SK-N-SH (cell line): ENCODE results near the gene HLA-DPB1. TPM values are rescaled to one million over a fixed set of nuclear protein-coding genes. Genes with fewer than 3 reads are reported as not detected.

Experiments
- CTCF ChIA-PET: fragments of 300-600, 350-600 bp; formaldehyde crosslinking; extraction: SDS; loops from one replicate; lab custom pipeline; 2021; lab: Yijun Ruan, JAX
- POLR2A ChIA-PET: fragments of 350-600 bp; sonication (Branson Sonifier 250); formaldehyde crosslinking; extraction: SDS; loops from one replicate; lab custom pipeline; 2020; ENCODE audit warnings: antibody characterized with exemption, inconsistent platforms; lab: Yijun Ruan, JAX
- DNase-seq: peaks from one replicate; pipeline ENCODE4 v3.0.0; 2012
- H2AFZ ChIP-seq: fragments of 200-600 bp; sonication (generic); 2 replicates; pipeline ENCODE4 v1.8.1; 2016; ENCODE audit warnings: antibody characterized with exemption, mild to moderate bottlenecking, low read depth
- H3F3A ChIP-seq: fragments of 200-600 bp; sonication (generic); replicated peaks from 2 replicates; pipeline ENCODE3; 2016; ENCODE audit warnings: antibody characterized with exemption, mild to moderate bottlenecking; ENCODE audit not compliant: insufficient read depth
- H3K27ac ChIP-seq, 2 experiments: fragments of 200-500 bp in 1 of 2; fragments of 200-600 bp in 1 of 2; sonication (Bioruptor generic) in 1 of 2; sonication (generic), shearing (Covaris generic) in 1 of 2; 2 replicates each; pipeline versions ENCODE4 v1.5.1 to v1.6.1; 2014 to 2016; ENCODE audit warnings: low read depth in 2 of 2, inconsistent platforms in 1 of 2, low read length in 1 of 2, mild to moderate bottlenecking in 1 of 2, mixed read lengths in 1 of 2
- H3K27me3 ChIP-seq: fragments of 200-600 bp; sonication (generic), shearing (Covaris generic); 2 replicates; pipeline ENCODE4 v1.6.1; 2016; ENCODE audit warnings: mixed run types; ENCODE audit not compliant: insufficient read depth
- H3K36me3 ChIP-seq, 2 experiments: fragments of 200-500 bp in 1 of 2; fragments of 200-600 bp in 1 of 2; sonication (Bioruptor generic) in 1 of 2; sonication (generic) in 1 of 2; replicated peaks in 1 of 2; 2 replicates each; pipeline versions ENCODE3 to v1.5.1; 2014 to 2016; ENCODE audit warnings: low read length in 1 of 2, mild to moderate bottlenecking in 1 of 2; ENCODE audit not compliant: insufficient read depth in 2 of 2, control insufficient read depth in 1 of 2
- H3K4me1 ChIP-seq, 2 experiments: fragments of 200-500 bp in 1 of 2; fragments of 200-600 bp in 1 of 2; sonication (Bioruptor generic) in 1 of 2; sonication (generic), shearing (Covaris generic) in 1 of 2; 2 replicates each; pipeline versions ENCODE4 v1.5.1 to v1.6.1; 2014 to 2016; ENCODE audit warnings: low read depth in 1 of 2, low read length in 1 of 2, mixed run types in 1 of 2; ENCODE audit not compliant: insufficient read depth in 2 of 2, control insufficient read depth in 1 of 2
- H3K4me2 ChIP-seq: fragments of 200-600 bp; sonication (generic), shearing (Covaris generic); 2 replicates; pipeline ENCODE4 v1.6.1; 2017; ENCODE audit warnings: mixed run types
- H3K4me3 ChIP-seq, 2 experiments: fragments of 200-500 bp in 1 of 2; fragments of 200-600 bp in 1 of 2; sonication (Bioruptor generic) in 1 of 2; sonication (generic), shearing (Covaris generic) in 1 of 2; 2 replicates each; pipeline versions ENCODE4 v1.5.1 to v1.8.1; 2014 to 2016; ENCODE audit warnings: low read depth in 2 of 2, inconsistent platforms in 1 of 2, low read length in 1 of 2, mild to moderate bottlenecking in 1 of 2, mixed read lengths in 1 of 2, moderate library complexity in 1 of 2
- H3K79me2 ChIP-seq: fragments of 200-600 bp; sonication (generic); 2 replicates; pipeline ENCODE4 v1.8.1; 2017; ENCODE audit warnings: mild to moderate bottlenecking; ENCODE audit not compliant: insufficient read depth
- H3K9ac ChIP-seq: fragments of 200-600 bp; sonication (generic); 2 replicates; pipeline ENCODE4 v1.6.1; 2017; ENCODE audit warnings: mixed run types
- H3K9me2 ChIP-seq: fragments of 200-600 bp; sonication (generic); 2 replicates; pipeline ENCODE4 v1.6.1; 2017; ENCODE audit warnings: mixed run types
- H3K9me3 ChIP-seq: fragments of 200-600 bp; sonication (generic); 2 replicates; pipeline ENCODE4 v1.6.1; 2017; ENCODE audit warnings: mixed run types, mild to moderate bottlenecking, moderate library complexity
- H4K20me1 ChIP-seq: fragments of 200-600 bp; sonication (generic); 2 replicates; pipeline ENCODE4 v1.6.1; 2017; ENCODE audit warnings: mild to moderate bottlenecking, mixed run types; ENCODE audit not compliant: insufficient read depth
- ELF1 ChIP-seq: IDR thresholded peaks from 2 replicates; pipeline ENCODE4 v1.4.0; 2012
- EP300 ChIP-seq, 2 experiments: IDR thresholded peaks; 2 replicates each; pipeline versions ENCODE4 v1.4.0 to v1.6.1; 2012; ENCODE audit warnings: borderline replicate concordance in 1 of 2, low read depth in 1 of 2, low read length in 1 of 2
- EZH2phosphoT487 ChIP-seq: fragments of 200-600 bp; sonication (generic); IDR thresholded peaks from 2 replicates; pipeline ENCODE4 v1.6.1; 2017; ENCODE audit warnings: low read depth, mixed run types, mild to moderate bottlenecking, antibody characterized with exemption, moderate library complexity, borderline replicate concordance
- FOSL2 ChIP-seq: IDR thresholded peaks from 2 replicates; pipeline ENCODE4 v1.4.0; 2012; ENCODE audit warnings: low read depth, mild to moderate bottlenecking, moderate library complexity, borderline replicate concordance
- NFIC ChIP-seq: IDR thresholded peaks from 2 replicates; pipeline ENCODE4 v1.4.0; 2012; ENCODE audit warnings: borderline replicate concordance
- POLR2AphosphoS5 ChIP-seq: IDR thresholded peaks from 2 replicates; pipeline ENCODE4 v1.6.1; 2012; ENCODE audit warnings: low read depth, low read length
- RAD21 ChIP-seq: IDR thresholded peaks from 2 replicates; pipeline ENCODE4 v1.6.1; 2012; ENCODE audit warnings: mild to moderate bottlenecking, low read length
- RCOR1 ChIP-seq: fragments of 150-350 bp; IDR thresholded peaks from 2 replicates; pipeline ENCODE4 v1.6.1; 2017; ENCODE audit warnings: antibody characterized with exemption, low read length
- REST ChIP-seq: IDR thresholded peaks from 2 replicates; pipeline ENCODE4 v1.6.1; 2012; ENCODE audit warnings: mild to moderate bottlenecking, low read depth, low read length, moderate library complexity
- SIN3A ChIP-seq: IDR thresholded peaks from 2 replicates; pipeline ENCODE4 v1.6.1; 2012; ENCODE audit warnings: low read depth, mild to moderate bottlenecking, low read length, moderate library complexity, borderline replicate concordance
- TAF1 ChIP-seq: IDR thresholded peaks from 2 replicates; pipeline ENCODE4 v1.6.1; 2012; ENCODE audit warnings: low read depth, mild to moderate bottlenecking, low read length, moderate library complexity, borderline replicate concordance
- ZBTB33 ChIP-seq: IDR thresholded peaks from 2 replicates; pipeline ENCODE4 v1.4.0; 2012; ENCODE audit warnings: low read depth, borderline replicate concordance
- WGBS: methylation state at CpG from one replicate; pipeline ENCODE4 v1.1.6; 2017; ENCODE audit warnings: low lambda C conversion rate; 5-methylcytosine and 5-hydroxymethylcytosine counted together
- polyA plus RNA-seq, 3 experiments: library from polyadenylated mRNA; depleted of rRNA; stranded (reverse); fragments of >200 nt; gene quantifications; 2 replicates each; pipeline ENCODE4 v1.2.3, GENCODE V29; 2012
- TF ChIP-seq, protein P1 (sequence below): fragments of 150-350 bp; IDR thresholded peaks from 2 replicates; pipeline ENCODE4 v1.6.1; 2016; ENCODE audit warnings: mild to moderate bottlenecking, low read depth, low read length
- TF ChIP-seq, protein P2 (sequence below): IDR thresholded peaks from 2 replicates; pipeline ENCODE4 v1.4.0; 2012; ENCODE audit warnings: low read depth

Gene HLA-DPB1
- polyA plus RNA-seq, 1 of the 3 experiments (the other 2 are of a cell fraction): 2.0 TPM

DNA sequence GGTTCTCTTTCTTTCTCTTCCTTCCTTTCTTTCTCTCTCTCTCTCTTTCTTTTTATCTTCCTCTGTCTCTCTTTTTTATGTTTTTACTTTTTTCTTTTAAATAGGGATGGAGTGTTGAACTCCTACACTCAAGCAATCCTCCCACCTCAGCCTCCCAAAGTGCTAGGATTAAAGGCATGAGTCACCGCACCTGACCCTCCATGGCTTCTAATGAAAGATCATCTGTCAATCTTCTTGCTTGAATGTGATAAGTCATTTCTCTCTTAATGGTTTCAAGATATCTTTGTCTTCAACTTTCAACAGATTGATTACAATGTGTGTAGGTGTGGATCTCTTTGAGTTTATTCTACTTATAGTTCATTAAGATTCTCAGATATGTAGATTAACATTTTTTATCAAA lies 41.2 kb upstream of the HLA-DPB1 start:
- H3F3A ChIP-seq: no peaks in the 10 kb centered on the region
- no peak overlapping the region for H3K9ac ChIP-seq
- H3K27ac ChIP-seq: no peak overlapping the region
- H4K20me1 ChIP-seq: no peaks in the 10 kb centered on the region
- no peaks in the 10 kb centered on the region for H3K4me1 ChIP-seq
- ChIA-PET CTCF (no interaction called here), POLR2A (no interaction called here)
- H3K36me3 ChIP-seq: no peaks in the 10 kb centered on the region
- no peaks in the 10 kb centered on the region for H3K79me2 ChIP-seq
- H3K4me2 ChIP-seq: no peak overlapping the region
- H3K9me3 ChIP-seq: no peaks in the 10 kb centered on the region
- H2AFZ ChIP-seq: no peak overlapping the region
- no peak for DNase-seq
- no peak overlapping the region for H3K4me3 ChIP-seq
- no peaks in the 10 kb centered on the region; the same call in 1 of the 2 replicates for H3K9me2 ChIP-seq
- WGBS: 6% methylated on average over 1 of the region's 1 CpG
- H3K27me3 ChIP-seq: peaks cover 30% of the 10 kb centered on the region; the same call in 1 of the 2 replicates
- TF ChIP-seq, protein P1, sequence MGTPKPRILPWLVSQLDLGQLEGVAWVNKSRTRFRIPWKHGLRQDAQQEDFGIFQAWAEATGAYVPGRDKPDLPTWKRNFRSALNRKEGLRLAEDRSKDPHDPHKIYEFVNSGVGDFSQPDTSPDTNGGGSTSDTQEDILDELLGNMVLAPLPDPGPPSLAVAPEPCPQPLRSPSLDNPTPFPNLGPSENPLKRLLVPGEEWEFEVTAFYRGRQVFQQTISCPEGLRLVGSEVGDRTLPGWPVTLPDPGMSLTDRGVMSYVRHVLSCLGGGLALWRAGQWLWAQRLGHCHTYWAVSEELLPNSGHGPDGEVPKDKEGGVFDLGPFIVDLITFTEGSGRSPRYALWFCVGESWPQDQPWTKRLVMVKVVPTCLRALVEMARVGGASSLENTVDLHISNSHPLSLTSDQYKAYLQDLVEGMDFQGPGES: no peak
- TF ChIP-seq REST (no peak), POLR2AphosphoS5 (no peak)
- TF ChIP-seq, all 33 proteins: peak for 0

DNA sequence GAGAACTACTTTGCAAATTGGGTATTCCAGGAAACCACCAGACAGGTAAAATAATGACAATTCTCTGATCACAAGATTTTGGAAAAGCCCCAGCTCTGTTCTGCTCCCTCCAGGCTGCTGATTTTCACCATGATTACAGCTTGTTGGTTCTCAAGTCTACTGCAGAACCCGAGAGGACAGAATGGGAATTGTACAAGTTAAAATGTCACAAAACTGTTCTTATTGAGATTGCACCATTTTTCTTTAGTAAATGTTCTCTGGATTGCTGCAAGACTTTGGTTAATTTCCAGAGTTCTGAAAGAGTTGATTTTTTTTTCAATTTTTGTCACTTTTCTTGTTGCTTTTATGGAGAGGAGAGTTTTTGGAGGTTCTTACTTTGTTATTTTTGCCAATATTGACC lies 39.3 kb upstream of the HLA-DPB1 start:
- Histone ChIP-seq H3K9me2 (no peaks in the 10 kb centered on the region; the same call in 1 of the 2 replicates), H2AFZ (no peak overlapping the region), H3K4me3 (no peak overlapping the region), H3K27me3 (peaks cover 13% of the 10 kb centered on the region; the same call in 1 of the 2 replicates), H3K4me1 (no peaks in the 10 kb centered on the region), H3K27ac (no peak overlapping the region), H3K9ac (no peak overlapping the region), H3F3A (no peaks in the 10 kb centered on the region), H3K9me3 (no peaks in the 10 kb centered on the region), H3K4me2 (no peak overlapping the region), H3K36me3 (no peaks in the 10 kb centered on the region), H3K79me2 (no peaks in the 10 kb centered on the region), H4K20me1 (no peaks in the 10 kb centered on the region)
- CTCF ChIA-PET: interaction anchor here (1.0 to 1.2 kb wide), 3 partner anchors 15 to 623 kb away, joined by 3 to 4 read pairs (median 4); no protein-coding TSS in a partner anchor
- POLR2A ChIA-PET: no interaction called here
- WGBS: 0% methylated on average over 1 of the region's 1 CpG
- DNase-seq: no peak
- TF ChIP-seq NFIC (no peak), SIN3A (no peak), EP300 (IDR thresholded peaks at IDR 0.05; ENCODE audit: borderline replicate concordance in 1 of 2, low read depth in 1 of 2, low read length in 1 of 2) (no peak), RAD21 (no peak), FOSL2 (no peak), ELF1 (no peak), EZH2phosphoT487 (no peak), ZBTB33 (no peak), RCOR1 (no peak), TAF1 (no peak)
- TF ChIP-seq, protein P2, sequence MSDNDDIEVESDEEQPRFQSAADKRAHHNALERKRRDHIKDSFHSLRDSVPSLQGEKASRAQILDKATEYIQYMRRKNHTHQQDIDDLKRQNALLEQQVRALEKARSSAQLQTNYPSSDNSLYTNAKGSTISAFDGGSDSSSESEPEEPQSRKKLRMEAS: no peak
